HEK293T (cell line): Measurements from ENCODE around the gene SDHB.

Experiments used
- ARNT ChIP-seq: fragments of 450-650 bp; IDR thresholded peaks from 2 replicates; pipeline ENCODE4 v1.6.1; 2017; ENCODE audit warnings: mild to moderate bottlenecking
- CTBP1 ChIP-seq: fragments of 450-650 bp; IDR thresholded peaks from 2 replicates; pipeline ENCODE4 v1.6.1; 2016; ENCODE audit warnings: borderline replicate concordance
- FOXM1 ChIP-seq: fragments of 450-650 bp; IDR thresholded peaks from 2 replicates; pipeline ENCODE4 v1.6.1; 2017; ENCODE audit warnings: mild to moderate bottlenecking, borderline replicate concordance
- SP1 ChIP-seq: fragments of 450-650 bp; IDR thresholded peaks from 2 replicates; pipeline ENCODE4 v1.6.1; 2017
- SUZ12 ChIP-seq: fragments of 450-650 bp; IDR thresholded peaks from 2 replicates; pipeline ENCODE4 v1.6.1; 2016; ENCODE audit warnings: mild to moderate bottlenecking
- TARDBP ChIP-seq: fragments of 450-650 bp; IDR thresholded peaks from 2 replicates; pipeline ENCODE4 v1.6.1; 2016

DNA sequence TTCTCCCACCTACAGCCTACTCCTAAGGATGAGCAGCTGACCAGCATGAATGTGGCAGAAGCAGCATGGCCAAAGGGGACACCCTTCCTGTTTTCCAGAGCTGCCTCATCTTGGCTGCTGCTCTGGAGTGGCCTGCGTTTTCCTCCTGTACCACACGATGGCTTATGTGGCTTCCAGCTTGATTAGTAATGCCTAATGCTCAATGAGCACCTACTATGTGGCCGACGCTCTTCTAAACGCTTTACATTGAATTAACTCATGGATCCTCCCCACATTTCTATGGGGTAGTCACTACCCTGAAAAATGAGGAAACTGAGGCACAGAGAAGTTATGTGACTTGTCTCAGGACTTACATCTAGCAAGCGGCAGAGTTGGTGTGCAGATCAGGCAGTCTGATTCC is 18.0 kb upstream of the SDHB start:
- TF ChIP-seq FOXM1 (no peak), SP1 (no peak), TARDBP (no peak), SUZ12 (no peak), ARNT (no peak), CTBP1 (no peak)
